LNCaP clone FGC (cell line): Measurements from ENCODE around the gene IGFBP5.
A peak's percentile ranks its signal among the peaks of the same experiment; 100 is the strongest.

Experiments used
- DNase-seq: peaks from one replicate; pipeline ENCODE4 v3.0.0-alpha.2; 2011; ENCODE audit warnings: low read depth
- H3K4me3 ChIP-seq: 2 replicates; pipeline ENCODE4 v1.5.1; 2011; ENCODE audit warnings: mild to moderate bottlenecking, low read depth, low read length, control low read depth
- TF ChIP-seq, protein P1 (sequence below): IDR thresholded peaks from 2 replicates; pipeline ENCODE4 v1.5.1; 2012; ENCODE audit warnings: mild to moderate bottlenecking; ENCODE audit not compliant: control insufficient read depth, insufficient read depth; ENCODE audit errors: extremely low read depth

Gene IGFBP5, protein sequence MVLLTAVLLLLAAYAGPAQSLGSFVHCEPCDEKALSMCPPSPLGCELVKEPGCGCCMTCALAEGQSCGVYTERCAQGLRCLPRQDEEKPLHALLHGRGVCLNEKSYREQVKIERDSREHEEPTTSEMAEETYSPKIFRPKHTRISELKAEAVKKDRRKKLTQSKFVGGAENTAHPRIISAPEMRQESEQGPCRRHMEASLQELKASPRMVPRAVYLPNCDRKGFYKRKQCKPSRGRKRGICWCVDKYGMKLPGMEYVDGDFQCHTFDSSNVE

DNA sequence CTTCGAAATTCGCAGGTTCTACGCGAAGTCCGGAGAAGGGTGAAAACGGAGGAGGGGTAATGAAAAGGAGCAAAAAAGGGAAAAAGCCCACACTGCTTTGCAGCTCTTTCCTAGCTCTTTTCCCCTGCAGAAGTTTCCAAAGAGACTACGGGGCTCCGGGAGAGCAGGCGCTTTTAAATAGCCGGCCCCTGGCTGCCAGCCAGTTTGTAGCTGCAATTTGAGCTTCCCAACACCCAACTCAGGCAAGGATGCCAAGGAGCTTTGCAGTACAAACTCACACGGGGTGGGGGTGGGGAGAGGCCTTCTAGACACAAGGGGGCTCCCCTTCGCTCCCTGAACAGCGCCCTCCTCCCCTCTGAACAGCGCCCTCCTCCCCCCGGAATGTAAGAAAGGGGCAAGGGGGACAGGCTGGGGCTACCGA is at the start of gene IGFBP5:
IGFBP5 (minus strand) TSS at position 149 of the 421 bp plus-strand sequence. CDS start 774 bp downstream, outside the sequence.
- TF ChIP-seq, protein P1, sequence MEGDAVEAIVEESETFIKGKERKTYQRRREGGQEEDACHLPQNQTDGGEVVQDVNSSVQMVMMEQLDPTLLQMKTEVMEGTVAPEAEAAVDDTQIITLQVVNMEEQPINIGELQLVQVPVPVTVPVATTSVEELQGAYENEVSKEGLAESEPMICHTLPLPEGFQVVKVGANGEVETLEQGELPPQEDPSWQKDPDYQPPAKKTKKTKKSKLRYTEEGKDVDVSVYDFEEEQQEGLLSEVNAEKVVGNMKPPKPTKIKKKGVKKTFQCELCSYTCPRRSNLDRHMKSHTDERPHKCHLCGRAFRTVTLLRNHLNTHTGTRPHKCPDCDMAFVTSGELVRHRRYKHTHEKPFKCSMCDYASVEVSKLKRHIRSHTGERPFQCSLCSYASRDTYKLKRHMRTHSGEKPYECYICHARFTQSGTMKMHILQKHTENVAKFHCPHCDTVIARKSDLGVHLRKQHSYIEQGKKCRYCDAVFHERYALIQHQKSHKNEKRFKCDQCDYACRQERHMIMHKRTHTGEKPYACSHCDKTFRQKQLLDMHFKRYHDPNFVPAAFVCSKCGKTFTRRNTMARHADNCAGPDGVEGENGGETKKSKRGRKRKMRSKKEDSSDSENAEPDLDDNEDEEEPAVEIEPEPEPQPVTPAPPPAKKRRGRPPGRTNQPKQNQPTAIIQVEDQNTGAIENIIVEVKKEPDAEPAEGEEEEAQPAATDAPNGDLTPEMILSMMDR, result 0 out of 2 replicates have a peak, but pooled peaks have one; percentile 1
- peak within 1 kb of the TSS; percentile 14; the same call in 1 of the 2 replicates for H3K4me3 ChIP-seq
- DNase-seq, result no peak

DNA sequence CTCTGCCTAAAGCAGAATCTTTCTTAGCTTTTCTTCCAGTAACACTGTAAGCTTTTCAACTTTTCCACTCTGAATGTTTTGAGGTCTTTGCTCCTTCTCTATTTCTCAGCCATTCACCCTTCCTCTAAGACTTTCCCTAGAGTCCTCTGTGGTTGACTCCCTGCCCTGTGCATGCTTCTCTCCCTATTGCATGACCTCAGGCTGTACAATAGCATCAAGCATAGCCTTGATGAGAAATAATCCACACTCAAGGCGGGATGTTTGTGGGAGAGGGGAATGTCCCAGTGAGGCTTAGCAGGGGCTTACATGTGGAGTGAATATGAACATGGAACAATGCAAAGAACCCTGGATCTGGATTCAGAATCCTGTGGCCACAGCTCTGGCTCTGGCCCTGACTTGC is 48.4 kb upstream of the IGFBP5 start:
- H3K4me3 ChIP-seq, result no peak overlapping the region
- TF ChIP-seq, protein P1, result no peak
- DNase-seq, result no peak

DNA sequence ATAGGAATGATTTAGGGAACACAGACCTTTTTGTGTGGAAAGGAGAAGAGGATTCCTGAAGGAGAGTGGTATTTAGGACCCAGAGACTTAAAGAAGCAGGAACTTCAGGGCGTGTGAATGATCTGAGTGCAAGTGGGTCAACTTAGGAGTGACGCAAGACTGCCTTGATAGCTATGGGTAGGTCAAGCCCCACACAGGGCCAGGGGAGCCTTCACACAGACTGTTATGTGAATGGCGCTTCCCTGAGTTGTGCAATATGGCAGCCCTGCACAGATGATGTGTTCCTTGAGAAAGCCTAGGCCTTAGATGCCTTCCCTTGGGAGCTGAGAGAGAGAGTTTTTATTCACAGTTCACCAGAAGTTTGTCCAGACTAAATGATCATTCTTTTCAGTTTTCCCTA is 47.1 kb upstream of the IGFBP5 start:
- no peak overlapping the region for H3K4me3 ChIP-seq
- no peak for DNase-seq
- TF ChIP-seq, protein P1, result no peak

DNA sequence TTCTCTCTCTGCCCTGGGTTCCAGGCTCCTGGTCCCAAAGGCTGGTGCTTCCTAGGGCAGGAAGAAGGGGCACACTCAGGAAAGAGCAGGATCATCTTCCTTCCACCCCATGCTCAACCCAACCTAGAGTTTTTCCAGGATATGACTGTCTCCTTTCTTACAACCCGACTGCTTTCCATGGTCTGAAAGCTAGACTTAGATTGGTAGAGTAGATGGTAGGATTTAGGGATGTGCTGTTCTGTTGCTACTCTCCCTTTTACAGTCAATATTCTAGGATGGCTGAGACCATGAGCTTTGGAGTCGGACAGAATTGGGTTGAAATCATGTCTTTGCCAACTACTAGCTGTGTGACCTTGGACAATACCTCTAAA is 45.9 kb upstream of the IGFBP5 start:
- no peak for DNase-seq
- no peak overlapping the region for H3K4me3 ChIP-seq
- TF ChIP-seq, protein P1, result no peak

DNA sequence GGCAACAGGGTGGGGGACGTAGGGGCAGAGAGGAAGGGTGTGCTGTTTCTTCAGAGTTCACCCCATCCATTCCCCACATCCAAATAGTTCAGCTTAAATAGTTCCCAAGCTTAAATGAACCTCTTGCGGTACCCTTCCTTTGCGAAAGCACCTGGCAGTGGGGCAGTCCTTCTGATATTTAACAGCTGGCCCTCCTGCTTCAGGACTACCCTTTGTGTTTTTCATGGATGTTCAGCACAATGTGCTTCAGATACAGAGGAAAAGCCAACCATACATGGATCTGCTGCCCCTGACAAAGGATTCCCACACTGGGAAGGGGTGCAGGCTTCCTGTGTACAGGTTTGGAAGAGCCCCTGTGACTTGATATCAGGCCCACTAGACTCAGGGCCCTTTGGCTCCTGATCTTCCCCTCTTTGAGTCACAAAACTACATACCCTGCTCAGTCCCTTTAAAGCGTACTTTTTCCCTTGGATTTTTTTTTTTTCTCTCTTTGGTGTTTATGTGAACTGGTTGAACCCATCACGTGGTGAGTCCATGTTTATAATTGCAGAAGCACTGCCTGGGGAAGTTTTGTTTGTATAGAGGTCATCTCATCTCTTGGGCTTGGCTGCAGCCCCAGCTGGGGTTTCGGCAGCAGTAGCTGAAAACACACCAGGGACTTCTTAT is 45.3 kb upstream of the IGFBP5 start:
- H3K4me3 ChIP-seq, result no peak overlapping the region
- no peak for DNase-seq
- TF ChIP-seq, protein P1, result no peak

DNA sequence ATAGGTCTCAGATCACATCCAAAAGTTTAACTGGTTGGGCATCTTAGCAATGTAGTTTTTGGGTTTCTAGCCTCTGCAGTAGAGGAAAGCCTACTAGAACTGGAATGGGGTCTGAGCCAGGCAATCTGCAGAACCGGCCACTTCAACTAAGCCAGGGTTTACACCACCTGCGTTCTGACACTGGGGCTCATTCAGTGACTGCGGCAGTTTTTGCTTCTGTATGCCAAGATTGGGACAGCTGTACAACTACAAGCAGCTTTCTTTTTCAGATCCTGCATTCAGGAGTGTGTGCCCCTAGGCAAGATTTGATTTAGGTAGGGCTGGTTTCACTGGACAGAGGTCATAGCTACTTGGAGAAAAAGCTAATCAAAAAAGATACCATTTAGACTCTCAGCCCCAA is 43.7 kb upstream of the IGFBP5 start:
- DNase-seq, result no peak
- TF ChIP-seq, protein P1, result no peak
- no peak overlapping the region for H3K4me3 ChIP-seq
